HG02759 (cell line): ENCODE measurements around the gene METTL9.
"Not testable (repeated sequence)": the region's sequence is repeated elsewhere in the genome, so short reads cannot be mapped to it uniquely, and the experiment has no call there.

ENCODE experiments used
- ATAC-seq: cut with Tn5 transposase; IDR thresholded peaks from one replicate; pipeline ENCODE4 v1.9.1; 2021; ENCODE audit warnings: mild to moderate bottlenecking, moderate library complexity; ENCODE audit not compliant: unreplicated experiment

Gene METTL9

DNA sequence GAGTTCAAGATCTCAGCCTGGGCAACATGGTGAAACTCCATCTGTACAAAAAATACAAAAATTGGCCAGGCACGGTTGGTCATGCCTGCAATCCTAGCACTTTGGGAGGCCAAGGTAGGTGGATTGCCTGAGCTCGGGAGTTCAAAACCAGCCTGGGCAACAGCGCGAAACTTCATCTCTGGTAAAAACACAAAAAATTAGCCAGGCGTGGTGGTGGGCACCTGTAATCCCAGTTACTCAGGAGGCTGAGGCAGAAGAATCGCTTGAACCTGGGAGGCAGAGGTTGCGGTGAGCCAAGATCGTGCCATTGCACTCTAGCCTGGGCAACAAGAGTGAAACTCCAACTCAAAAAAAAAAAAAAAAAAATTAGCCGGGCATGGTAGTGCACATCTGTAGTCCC is 25.9 kb upstream of the METTL9 start:
- ATAC-seq = not testable (repeated sequence)

- no peak for ATAC-seq
These were observed 25.0 kb upstream of the METTL9 start for GRCh38 chr16:21574372-21574771.

GRCh38 chr16:21576323-21576722 is 23.1 kb upstream of the METTL9 start:
- not testable (repeated sequence) for ATAC-seq

- not testable (repeated sequence) for ATAC-seq
These were observed 21.9 kb upstream of the METTL9 start for GRCh38 chr16:21577487-21577886.

DNA sequence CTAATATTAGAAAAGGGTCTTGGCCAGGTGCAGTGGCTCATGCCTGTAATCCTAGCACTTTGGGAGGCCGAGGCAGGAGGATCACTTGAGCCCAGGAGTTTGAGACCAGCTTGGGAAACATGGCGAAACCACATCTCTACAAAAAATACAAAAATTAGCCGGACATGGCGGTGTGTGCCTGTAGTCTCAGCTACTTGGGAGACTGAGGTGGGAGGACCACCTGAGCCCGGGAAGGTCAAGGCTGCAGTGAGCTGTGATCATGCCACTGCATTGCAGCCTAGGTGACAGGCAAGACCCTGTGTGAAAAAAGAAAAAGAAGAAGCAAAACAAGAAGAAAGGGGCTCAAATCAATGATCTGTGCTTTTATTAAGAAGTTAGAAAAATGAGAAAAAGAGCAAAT is 21.1 kb upstream of the METTL9 start:
- ATAC-seq = not testable (repeated sequence)

DNA sequence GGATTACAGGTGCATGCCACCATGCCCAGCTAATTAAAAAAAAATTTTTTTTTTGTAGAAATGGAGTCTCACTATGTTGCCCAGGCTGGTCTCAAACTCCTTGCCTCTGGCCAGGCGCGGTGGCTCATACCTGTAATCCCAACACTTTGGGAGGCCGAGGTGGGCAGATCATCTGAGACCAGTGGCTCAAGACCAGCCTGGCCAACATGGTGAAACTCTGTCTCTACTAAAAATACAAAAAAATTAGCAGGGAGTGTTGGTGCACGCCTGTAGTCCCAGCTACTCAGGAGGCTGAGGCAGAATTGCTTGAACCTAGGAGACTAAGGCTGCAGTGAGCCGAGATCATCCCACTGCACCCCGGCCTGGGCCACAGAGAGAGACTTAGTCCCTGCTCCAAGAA is 19.2 kb upstream of the METTL9 start:
- not testable (repeated sequence) for ATAC-seq

DNA sequence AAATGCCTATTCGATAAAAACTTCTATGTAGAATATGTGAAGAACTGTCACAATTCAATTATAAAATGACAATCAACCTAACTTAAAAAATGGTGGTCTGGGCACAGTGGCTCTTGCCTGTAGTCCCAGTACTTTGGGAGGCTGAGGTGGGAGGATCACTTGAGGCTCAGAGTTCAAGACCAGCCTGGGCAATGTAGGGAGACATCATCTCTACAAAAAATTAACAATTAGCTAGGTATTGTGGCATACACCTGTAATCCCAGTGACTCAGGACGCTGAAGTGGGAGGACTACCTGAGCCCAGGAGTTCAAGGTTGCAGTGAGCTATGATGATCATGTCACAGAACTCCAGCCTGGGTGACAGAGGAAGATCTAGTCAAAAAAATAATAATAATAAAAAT is 18.6 kb upstream of the METTL9 start:
- no peak for ATAC-seq

GRCh38 chr16:21584817-21585216 is 14.6 kb upstream of the METTL9 start:
- no peak for ATAC-seq

GRCh38 chr16:21588593-21588992 is 10.8 kb upstream of the METTL9 start:
- ATAC-seq = not testable (repeated sequence)

DNA sequence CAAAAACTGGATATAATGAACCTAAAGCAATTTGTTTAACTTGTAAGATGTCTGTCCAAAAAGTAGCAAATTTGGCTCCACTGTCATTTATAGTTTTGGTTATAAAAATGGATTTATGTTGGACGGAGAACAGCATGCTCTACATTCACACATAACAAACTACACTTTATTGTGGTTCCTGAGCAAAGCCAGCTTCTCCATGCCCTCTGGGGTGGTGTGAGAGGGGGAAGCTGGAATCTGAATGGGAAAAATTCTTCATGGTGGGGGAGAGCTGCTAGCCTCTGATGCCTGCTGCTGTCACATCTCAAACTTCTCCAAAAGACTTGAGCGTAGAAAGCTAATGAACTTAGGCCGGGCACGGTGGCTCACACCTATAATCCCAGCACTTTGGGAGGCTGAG is 9.8 kb upstream of the METTL9 start:
- ATAC-seq = no peak

DNA sequence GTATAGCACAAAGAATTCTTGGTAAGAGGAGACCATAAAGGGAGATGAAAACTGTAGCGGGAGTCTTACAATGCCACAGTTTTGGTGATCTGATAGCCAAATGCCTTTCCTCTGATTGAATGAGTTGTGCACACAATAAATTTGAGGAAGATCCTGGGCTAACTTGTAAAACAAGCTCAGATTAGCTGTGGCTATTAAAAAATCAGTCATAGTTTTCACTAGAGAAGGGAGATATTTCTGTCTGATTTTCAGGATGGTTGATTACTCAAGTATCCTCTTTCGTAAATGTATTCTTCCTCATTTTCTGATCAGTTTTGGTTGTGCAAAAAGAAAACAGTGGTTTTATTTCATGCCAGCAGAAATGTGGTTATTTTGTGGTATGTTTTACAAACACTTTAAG is 9.1 kb upstream of the METTL9 start:
- no peak for ATAC-seq

DNA sequence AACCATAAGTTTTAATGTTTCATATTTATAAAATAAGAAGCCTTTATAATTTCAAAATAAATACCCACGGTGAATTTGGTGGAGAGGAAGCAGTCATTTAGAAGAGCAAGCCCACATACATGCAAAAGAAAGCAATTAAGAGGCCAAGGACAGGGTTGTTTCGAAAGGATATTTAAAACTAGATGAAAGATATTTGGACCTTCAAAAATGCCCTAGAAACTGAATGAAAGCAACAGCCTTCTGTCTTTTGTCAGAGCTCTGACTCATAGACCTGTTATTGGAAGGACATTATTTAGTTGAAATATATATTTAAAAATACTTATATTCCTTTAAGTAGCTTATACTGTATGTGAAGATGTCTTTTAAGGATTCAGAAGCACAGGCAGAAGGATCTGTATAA is 8.6 kb upstream of the METTL9 start:
- no peak for ATAC-seq

- no peak for ATAC-seq
These were observed 7.2 kb upstream of the METTL9 start for GRCh38 chr16:21592191-21592590.

- ATAC-seq = no peak
These were observed 5.7 kb upstream of the METTL9 start for GRCh38 chr16:21593530-21594289.

DNA sequence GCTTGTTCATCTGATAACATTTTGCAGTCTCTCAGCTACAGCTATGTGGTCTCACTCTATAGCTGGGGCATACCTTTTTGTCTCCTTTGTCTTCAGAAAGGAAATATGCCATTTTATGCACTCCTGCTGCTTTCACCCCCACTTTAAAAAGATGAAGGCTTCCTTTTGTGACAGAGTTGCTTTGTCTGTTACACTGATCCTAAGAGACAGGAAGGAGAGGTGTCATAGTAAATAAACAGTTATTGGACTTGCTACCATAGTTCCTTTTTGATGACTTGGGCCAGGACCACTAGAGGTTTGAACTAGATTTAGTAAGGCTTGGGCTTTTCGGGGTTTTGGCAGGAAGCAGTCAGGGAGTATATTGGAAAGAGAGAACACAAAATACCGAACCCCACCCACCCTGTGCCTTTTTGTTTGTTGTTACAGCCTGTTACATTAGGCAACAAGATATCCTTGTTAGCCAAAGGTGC is 1.8 kb upstream of the METTL9 start:
- ATAC-seq = no peak

DNA sequence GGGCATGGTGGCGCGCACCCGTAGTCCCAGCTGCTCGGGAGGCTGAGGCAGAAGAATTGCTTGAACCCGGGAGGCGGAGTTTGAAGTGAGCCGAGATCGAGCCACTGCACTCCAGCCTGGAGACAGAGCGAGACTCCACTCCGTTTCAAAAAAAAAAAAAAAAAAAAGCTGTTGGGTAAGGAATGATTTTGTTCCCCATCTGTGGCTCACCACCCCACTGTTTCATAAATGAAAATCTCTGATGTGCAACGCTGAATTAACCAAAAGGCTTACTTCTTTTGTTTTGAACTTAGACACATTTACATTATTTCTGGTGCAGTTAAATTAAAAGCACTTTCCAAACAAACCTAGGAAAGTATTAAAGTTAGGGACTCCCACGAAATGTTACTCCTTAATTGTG is 1.2 kb upstream of the METTL9 start:
- no peak for ATAC-seq

DNA sequence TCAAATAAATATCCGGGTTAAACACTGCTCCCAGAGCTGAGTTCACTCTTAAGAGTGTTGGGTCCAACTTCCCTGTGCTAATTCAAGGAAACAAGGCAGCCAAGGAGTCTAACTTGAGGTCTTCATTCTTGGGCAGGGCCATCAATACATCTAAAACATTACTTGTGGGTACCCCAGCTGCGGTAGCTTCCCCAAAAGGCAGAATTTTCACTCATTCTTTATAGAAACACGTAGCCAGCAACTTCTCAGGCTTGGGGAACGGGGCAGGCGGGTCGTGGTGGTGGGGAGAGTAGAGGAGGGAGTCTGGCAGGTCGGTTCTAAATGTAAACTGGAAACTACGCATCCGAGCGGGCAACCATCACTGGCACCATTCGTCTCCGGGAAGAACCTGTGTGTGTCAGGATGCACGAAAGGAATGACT is 666 bp upstream of the METTL9 start:
- no peak for ATAC-seq

DNA sequence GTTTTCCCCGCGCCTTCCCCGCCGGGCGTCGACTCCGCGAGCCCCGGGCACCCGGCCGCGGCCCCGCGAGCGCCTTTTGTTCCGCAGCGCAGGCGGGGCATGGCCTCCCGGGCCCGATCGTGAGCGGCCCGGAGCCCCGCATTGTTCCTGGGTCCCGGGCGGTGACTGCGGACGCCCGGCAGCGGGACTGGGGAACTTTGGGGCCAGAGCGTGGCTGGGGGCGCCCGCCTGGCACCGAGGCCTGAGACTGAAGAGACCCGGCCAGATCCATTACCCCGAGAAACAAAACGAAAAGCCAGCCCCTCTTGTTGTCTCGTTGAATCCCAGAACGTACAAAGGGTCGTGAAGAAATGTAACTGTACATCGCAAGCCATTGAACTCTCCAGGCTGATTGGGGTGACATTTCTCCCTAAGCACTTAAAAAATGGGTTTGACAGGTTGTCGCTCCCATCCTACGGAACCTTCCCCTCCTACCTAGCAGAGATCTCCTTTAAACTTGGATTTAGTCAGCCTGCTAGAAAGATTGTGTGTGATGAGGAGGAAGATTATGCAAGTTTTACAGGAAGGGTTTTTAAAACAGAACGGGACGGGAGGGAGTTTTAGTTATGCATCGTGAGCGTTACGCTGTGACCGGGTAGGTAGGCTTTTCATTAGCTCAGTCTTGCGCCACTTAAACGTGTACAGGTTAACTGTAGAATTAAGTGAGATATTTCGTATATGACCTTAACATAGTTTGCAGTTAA is 825 bp downstream of the METTL9 start:
- ATAC-seq = peak; percentile 19

GRCh38 chr16:21602785-21603184 is 3.4 kb downstream of the METTL9 start:
- no peak for ATAC-seq

- ATAC-seq = no peak
These were observed 4.6 kb downstream of the METTL9 start for GRCh38 chr16:21603928-21604327.

DNA sequence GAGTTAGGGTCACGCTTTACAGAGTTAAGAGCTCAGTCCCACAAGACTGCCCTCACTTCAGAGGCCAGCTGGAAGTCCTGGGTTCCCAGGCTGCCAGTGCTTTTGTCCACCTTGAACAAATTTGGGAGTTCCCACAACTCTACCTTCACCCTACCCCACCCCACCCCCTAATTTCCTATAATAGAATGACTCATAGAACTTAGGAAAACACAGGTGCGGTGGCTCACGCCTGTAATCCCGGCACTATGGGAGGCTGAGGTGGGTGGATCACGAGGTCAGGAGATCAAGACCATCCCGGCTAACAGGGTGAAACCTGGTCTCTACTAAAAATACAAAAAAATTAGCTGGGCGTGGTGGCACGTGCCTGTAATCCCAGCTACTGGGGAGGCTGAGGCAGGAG is 6.5 kb downstream of the METTL9 start:
- ATAC-seq = not testable (repeated sequence)

- ATAC-seq = no peak
These were observed 9.4 kb downstream of the METTL9 start for GRCh38 chr16:21608639-21609328.
